GM21723 (cell line): ENCODE results near the gene SRD5A1.

Source experiments
- ATAC-seq: cut with Tn5 transposase; IDR thresholded peaks from one replicate; pipeline ENCODE4 v1.9.1; 2021; ENCODE audit warnings: mild to moderate bottlenecking, moderate library complexity; ENCODE audit not compliant: unreplicated experiment

The SRD5A1 gene

GRCh38 chr5:6632888-6633468 is at the start of gene SRD5A1, which contains the start of gene NSUN2:
SRD5A1 (plus strand) TSS chr5:6633440; CDS start chr5:6633577, 137 bp downstream.
NSUN2 (minus strand) TSS chr5:6633044; CDS start chr5:6632979, 65 bp downstream.
- peak; percentile 91 for ATAC-seq

GRCh38 chr5:6584101-6584645 is 49.1 kb upstream of the SRD5A1 start:
- no peak for ATAC-seq

- ATAC-seq = no peak
These were observed 48.5 kb upstream of the SRD5A1 start for GRCh38 chr5:6584727-6585126.

- ATAC-seq = no peak
These were observed 48.1 kb upstream of the SRD5A1 start for GRCh38 chr5:6585168-6585567.

GRCh38 chr5:6585939-6586646 is 47.1 kb upstream of the SRD5A1 start:
- no peak for ATAC-seq

- no peak for ATAC-seq
These were observed 46.6 kb upstream of the SRD5A1 start for GRCh38 chr5:6586647-6587042.

GRCh38 chr5:6587171-6587570 is 46.1 kb upstream of the SRD5A1 start:
- ATAC-seq = no peak

- no peak for ATAC-seq
These were observed 42.7 kb upstream of the SRD5A1 start for GRCh38 chr5:6590581-6590980.

- ATAC-seq = no peak
These were observed 41.5 kb upstream of the SRD5A1 start for GRCh38 chr5:6591671-6592288.

- ATAC-seq = no peak
These were observed 40.6 kb upstream of the SRD5A1 start for GRCh38 chr5:6592601-6593000.

- ATAC-seq = no peak
These were observed 39.9 kb upstream of the SRD5A1 start for GRCh38 chr5:6593148-6594016.

GRCh38 chr5:6594066-6594465 is 39.2 kb upstream of the SRD5A1 start:
- ATAC-seq = no peak

- ATAC-seq = no peak
These were observed 37.8 kb upstream of the SRD5A1 start for GRCh38 chr5:6595405-6595804.

GRCh38 chr5:6596388-6596787 is 36.9 kb upstream of the SRD5A1 start:
- ATAC-seq = no peak

GRCh38 chr5:6597557-6597956 is 35.7 kb upstream of the SRD5A1 start:
- no peak for ATAC-seq

GRCh38 chr5:6598351-6598900 is 34.8 kb upstream of the SRD5A1 start:
- no peak for ATAC-seq

GRCh38 chr5:6599739-6600138 is 33.5 kb upstream of the SRD5A1 start:
- no peak for ATAC-seq

- no peak for ATAC-seq
These were observed 32.0 kb upstream of the SRD5A1 start for GRCh38 chr5:6601271-6601670.

- no peak for ATAC-seq
These were observed 31.4 kb upstream of the SRD5A1 start for GRCh38 chr5:6601816-6602215.

GRCh38 chr5:6602441-6602840 is 30.8 kb upstream of the SRD5A1 start:
- ATAC-seq = no peak

- ATAC-seq = no peak
These were observed 29.6 kb upstream of the SRD5A1 start for GRCh38 chr5:6603643-6604042.
